ENCODE data around the gene ATAD2B.

The ATAD2B gene

DNA sequence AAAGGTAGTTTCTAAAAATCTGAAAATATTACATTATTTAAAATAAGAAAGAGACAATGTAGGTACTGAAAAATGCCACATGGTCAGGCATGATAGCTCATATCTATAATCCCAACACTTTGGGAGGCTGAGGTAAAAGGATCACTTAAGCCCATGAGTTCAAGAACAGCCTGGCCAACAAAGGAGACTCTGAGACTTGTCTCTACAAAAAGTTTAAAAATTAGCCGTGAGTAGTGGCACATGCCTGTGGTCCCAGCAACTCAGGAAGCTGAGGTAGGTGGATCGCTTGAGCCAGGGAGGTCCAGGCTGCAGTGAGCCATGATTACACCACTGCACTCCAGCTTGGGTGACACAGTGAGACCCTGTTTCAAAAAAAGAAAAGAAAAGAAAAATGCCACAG lies 21.8 kb downstream of the ATAD2B start:
- no peak for DNase-seq

GRCh38 chr2:23904692-23905091 lies 22.2 kb downstream of the ATAD2B start:
- DNase-seq: no peak

DNA sequence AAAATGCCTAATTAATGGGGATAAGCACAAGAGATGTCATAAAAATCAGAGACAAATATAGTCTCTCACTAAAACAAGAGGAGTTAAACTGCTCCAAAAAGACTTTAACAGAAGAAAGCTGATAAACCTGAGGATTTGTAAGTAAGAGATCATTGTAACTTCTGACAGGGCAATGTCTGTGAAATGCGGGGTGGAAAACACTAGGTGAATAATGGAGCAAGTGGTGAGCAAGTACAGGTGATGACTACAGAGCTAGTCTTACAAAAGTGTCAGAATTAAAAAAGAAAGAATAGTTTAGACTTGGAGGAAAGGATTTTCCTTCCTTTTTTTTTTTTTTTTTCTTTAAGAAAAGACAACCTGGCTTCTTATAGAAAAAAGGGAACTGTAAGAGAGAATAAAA lies 22.7 kb downstream of the ATAD2B start:
- DNase-seq: no peak

DNA sequence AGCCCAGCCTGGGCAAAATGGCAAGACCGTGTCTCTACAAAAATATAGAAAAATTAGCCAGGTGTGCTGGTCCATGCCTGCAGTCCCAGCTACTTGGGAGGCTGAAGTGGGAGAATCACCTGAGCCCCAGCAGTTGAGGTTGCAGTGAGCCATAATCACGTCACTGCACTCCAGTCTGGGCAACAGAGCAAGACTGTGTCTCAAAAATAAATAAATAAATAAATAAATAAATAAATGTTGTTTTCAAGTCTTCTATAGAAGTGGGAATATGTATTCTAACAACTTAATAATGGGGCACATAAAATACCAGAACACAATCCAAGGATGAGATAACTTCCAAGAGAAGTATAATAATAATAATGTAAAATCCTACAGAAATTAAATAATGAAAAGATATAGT lies 23.9 kb downstream of the ATAD2B start:
- no peak for DNase-seq

DNA sequence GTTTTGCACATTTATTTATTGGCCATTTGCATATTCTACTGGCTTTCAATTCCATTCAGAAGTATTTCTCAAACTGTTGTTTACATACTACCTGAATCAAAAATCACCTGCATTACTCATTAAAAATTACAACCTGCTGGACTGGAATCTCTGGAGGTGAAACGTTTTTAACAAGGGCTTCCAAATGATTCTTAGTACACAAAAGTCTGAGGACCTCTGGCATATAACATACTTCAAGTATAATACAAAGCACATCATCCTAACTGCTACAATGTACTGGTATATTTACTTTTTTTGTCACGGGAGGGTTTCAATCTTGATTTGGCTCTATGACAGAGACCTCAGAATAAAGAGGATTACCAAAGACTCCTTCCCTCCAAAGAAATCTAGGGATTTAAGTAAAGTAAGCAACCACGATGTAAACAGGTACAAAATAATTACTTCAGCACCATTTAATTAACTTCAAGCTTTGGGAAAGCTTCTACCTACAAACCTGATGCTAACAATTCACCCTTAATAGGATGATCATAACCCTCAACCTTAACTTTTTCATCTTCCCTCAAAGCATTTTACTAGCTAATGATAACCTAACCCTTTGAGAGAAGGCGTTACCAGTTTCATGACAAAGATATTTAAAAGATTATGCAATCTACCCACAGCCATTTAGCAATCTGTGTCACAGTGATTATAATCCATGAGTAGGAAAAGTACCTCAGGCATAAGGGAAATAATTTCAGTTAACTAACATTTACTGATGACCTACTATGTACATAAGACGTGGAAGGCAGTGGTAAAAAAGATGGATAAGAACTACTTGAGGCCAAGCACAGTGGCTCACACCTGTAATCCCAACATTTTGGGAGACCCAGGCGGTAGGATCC lies 24.7 kb downstream of the ATAD2B start:
- peak; percentile 10 for DNase-seq

GRCh38 chr2:23900541-23901322 lies 26.2 kb downstream of the ATAD2B start:
- peak; percentile 58 for DNase-seq

- DNase-seq: no peak
These were observed 26.8 kb downstream of the ATAD2B start for GRCh38 chr2:23900133-23900532.

- DNase-seq: no peak
These were observed 55.7 kb downstream of the ATAD2B start for GRCh38 chr2:23871206-23871605.

- DNase-seq: no peak
These were observed 59.5 kb downstream of the ATAD2B start for GRCh38 chr2:23867449-23867848.

DNA sequence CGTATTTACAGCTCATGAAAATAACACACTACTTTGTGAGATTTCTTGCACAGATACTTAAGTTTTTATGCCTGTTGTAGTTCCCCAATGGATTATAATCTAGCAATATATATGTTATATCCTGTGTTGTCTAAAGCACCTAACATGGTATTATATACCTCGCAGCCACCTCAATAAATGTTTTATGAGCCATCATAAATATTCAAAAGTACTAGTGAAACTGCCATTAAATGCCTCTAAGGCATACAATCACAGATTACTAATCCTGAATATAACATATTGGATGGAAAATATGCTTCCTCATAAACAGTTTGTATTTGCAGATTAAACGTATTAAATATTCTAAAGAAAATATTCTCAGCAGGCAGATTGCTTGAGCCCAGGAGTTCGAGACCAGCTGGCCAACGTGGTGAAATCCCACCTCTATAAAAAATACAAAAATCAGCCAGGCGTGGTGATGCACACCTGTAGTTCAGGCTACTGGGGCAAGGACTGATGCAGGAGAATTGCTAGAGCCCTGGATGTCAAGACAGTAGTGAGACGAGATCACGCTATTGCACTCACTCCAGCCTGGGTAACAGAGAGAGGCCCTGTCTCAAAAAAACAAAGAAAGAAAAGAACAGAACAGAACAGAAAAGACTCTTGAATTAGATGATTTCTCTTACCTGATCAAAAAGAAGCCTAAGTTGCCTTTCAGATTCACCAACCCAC lies 64.1 kb downstream of the ATAD2B start:
- no peak for DNase-seq

DNA sequence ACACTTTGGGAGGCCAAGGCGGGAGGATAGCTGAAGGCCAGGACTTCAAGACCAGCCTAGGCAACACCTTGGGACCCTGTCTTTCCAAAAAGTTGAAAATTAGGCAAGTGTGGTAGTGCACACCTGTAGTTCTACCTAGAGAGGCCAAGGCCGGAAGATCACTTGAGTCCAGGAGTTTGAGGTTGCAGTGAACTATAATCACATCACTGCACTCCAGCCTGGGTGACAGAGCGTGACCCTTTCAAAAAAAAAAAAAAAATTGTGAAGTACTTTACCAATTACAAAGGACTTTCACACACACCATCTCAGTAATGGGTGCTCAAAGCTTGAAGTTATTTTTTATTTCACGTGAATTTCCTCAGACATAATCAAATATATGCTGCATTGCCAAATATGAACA lies 65.0 kb downstream of the ATAD2B start:
- DNase-seq: no peak

DNA sequence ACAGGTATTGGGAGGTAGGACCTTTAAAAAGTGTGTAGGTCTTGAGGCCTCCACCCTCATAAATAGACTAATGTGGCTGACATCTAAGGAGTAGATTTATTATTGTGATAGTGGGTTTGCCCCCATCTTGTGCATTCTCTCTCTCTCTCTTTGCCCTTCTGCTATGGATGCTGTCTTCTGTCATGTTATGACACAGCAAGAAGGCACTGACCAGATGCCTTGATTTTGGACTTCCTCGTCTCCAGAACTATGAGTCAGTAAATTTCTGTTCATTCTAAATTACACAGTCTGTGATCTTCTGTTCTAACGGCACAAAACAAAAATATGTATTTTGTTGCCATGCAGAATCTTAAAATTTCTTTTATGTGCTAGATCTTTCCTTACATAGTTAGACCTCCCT lies 66.9 kb downstream of the ATAD2B start:
- no peak for DNase-seq

GRCh38 chr2:23859234-23859633 lies 67.7 kb downstream of the ATAD2B start:
- no peak for DNase-seq

GRCh38 chr2:23850564-23851256 lies 76.2 kb downstream of the ATAD2B start:
- no peak for DNase-seq

- DNase-seq: no peak
These were observed 82.0 kb downstream of the ATAD2B start for GRCh38 chr2:23844905-23845304.

GRCh38 chr2:23843051-23843976 lies 83.6 kb downstream of the ATAD2B start:
- DNase-seq: no peak

DNA sequence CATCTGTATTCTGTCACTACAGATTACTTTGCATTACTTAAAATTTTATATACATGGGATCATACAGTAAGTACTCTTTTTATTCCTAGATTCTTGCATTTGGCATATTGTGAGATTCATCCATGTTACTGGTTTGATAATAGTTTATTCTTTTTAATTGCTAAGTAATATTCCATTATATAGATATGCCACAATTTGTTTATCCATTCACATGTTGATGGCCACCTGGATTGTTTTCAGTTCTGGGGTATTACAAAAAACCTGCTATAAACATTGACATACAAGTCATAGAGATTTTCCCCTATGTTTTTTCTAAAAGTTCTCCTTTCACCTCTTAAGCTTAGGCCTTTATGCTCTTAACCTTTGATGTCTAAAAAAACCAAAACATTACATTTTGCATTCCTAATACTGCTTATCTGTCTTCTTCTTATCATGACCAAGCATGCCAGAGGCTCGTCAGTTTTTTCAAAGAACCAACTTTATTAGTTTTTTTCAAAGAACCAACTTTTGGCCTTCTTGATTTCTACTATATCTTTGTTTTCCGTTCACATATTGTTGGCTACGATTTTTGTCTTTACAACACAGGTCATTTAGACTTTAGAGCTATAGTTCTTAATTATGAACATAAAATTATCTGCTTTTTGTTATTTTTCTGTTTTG lies 86.9 kb downstream of the ATAD2B start:
- DNase-seq: no peak

- DNase-seq: no peak
These were observed 87.9 kb downstream of the ATAD2B start for GRCh38 chr2:23838996-23839395.

DNA sequence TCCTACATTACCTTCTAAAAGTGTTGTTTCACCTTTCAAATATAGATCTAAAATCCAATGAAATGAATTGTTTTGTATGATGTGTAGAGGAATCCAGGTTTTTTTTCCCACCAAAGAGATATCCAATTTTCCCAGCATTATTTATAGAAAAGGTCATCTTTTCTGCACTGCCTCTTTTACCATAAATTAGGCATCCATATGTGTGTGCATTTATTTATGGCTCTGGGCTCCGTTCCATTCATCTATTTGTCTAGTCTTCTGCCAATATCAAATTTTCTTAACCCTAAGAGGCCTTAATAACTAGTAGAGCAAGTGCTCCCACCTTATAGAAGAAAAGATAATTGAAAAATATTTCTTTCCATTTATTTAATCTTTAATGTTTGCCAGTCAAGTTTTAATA lies 88.3 kb downstream of the ATAD2B start:
- no peak for DNase-seq

- no peak for DNase-seq
These were observed 89.1 kb downstream of the ATAD2B start for GRCh38 chr2:23837871-23838270.

GRCh38 chr2:23836971-23837565 lies 89.9 kb downstream of the ATAD2B start:
- no peak for DNase-seq
